GM23338 (cell line): ENCODE measurements around the gene GRIK4. TPM values are rescaled to one million over a fixed set of nuclear protein-coding genes. Genes with fewer than 3 reads are reported as not detected.

ENCODE experiments used
- ATAC-seq: fragments of 200-7000 bp; cut with Tn5 transposase; 3 replicates; pipeline ENCODE4 v1.9.1; 2020
- DNase-seq: peaks from one replicate; pipeline ENCODE4 v3.0.0-alpha.2; 2015; ENCODE audit warnings: low spot score
- H2AFZ ChIP-seq: fragments of 200-600 bp; sonication (generic); 2 replicates; pipeline ENCODE4 v1.8.0; 2016; ENCODE audit warnings: antibody characterized with exemption, mild to moderate bottlenecking, moderate library complexity
- H3F3A ChIP-seq: fragments of 200-600 bp; sonication (generic); replicated peaks from 2 replicates; pipeline ENCODE4 v1.8.0; 2017; ENCODE audit warnings: antibody characterized with exemption, mixed run types, low read depth
- H3K27ac ChIP-seq: fragments of 200-600 bp; sonication (generic); 2 replicates; pipeline ENCODE4 v1.6.1; 2016; ENCODE audit warnings: low read depth
- H3K27me3 ChIP-seq: fragments of 200-600 bp; sonication (generic); 2 replicates; pipeline ENCODE4 v1.8.0; 2016; ENCODE audit warnings: mild to moderate bottlenecking, mixed run types, moderate library complexity; ENCODE audit not compliant: insufficient read depth
- H3K36me3 ChIP-seq: fragments of 200-600 bp; sonication (generic); 2 replicates; pipeline ENCODE4 v1.8.0; 2016; ENCODE audit warnings: mild to moderate bottlenecking; ENCODE audit not compliant: insufficient read depth
- H3K4me1 ChIP-seq: fragments of 200-600 bp; sonication (generic); 2 replicates; pipeline ENCODE4 v1.8.0; 2016; ENCODE audit warnings: mild to moderate bottlenecking, moderate library complexity; ENCODE audit not compliant: insufficient read depth
- H3K4me2 ChIP-seq: fragments of 200-600 bp; sonication (generic); 2 replicates; pipeline ENCODE4 v1.7.1; 2017; ENCODE audit warnings: mixed run types
- H3K4me3 ChIP-seq: fragments of 200-600 bp; sonication (generic); 2 replicates; pipeline ENCODE4 v1.6.1; 2016; ENCODE audit warnings: mixed run types
- H3K79me2 ChIP-seq: fragments of 200-600 bp; sonication (generic); replicated peaks from 2 replicates; pipeline ENCODE4 v1.8.0; 2017; ENCODE audit warnings: mild to moderate bottlenecking; ENCODE audit not compliant: insufficient read depth
- H3K9me2 ChIP-seq: fragments of 200-600 bp; sonication (generic); 2 replicates; pipeline ENCODE4 v1.8.0; 2017; ENCODE audit not compliant: insufficient read depth
- H4K20me1 ChIP-seq: fragments of 200-600 bp; sonication (generic); replicated peaks from 2 replicates; pipeline ENCODE4 v1.8.0; 2017; ENCODE audit warnings: mild to moderate bottlenecking; ENCODE audit not compliant: insufficient read depth
- H3K27ac Mint-ChIP-seq: 2 replicates; pipeline ENCODE4 v1.8.0; 2020; ENCODE audit warnings: inconsistent platforms, mild to moderate bottlenecking, moderate library complexity, mixed read lengths
- H3K27me3 Mint-ChIP-seq: 3 replicates; pipeline ENCODE4 v1.8.0; 2022; ENCODE audit warnings: low read depth, mild to moderate bottlenecking, moderate library complexity, mixed read lengths, inconsistent platforms; ENCODE audit not compliant: insufficient read depth, poor library complexity
- H3K36me3 Mint-ChIP-seq: 3 replicates; pipeline ENCODE4 v1.8.0; 2021; ENCODE audit warnings: low read depth, mild to moderate bottlenecking, inconsistent platforms, moderate library complexity, mixed read lengths
- H3K4me1 Mint-ChIP-seq: 3 replicates; pipeline ENCODE4 v1.8.0; 2020; ENCODE audit warnings: mild to moderate bottlenecking, inconsistent platforms, mixed read lengths
- H3K4me3 Mint-ChIP-seq: 3 replicates; pipeline ENCODE4 v1.8.0; 2021; ENCODE audit warnings: moderate library complexity, mild to moderate bottlenecking, inconsistent platforms, mixed read lengths
- H3K9me3 Mint-ChIP-seq: 3 replicates; pipeline ENCODE4 v1.8.0; 2020; ENCODE audit warnings: moderate library complexity, mild to moderate bottlenecking, inconsistent platforms, mixed read lengths
- CREB1 ChIP-seq: fragments of 250-450 bp; sonication (Bioruptor Pico); IDR thresholded peaks from 2 replicates; pipeline ENCODE4 v1.5.0; 2020; ENCODE audit warnings: low read depth, mild to moderate bottlenecking, moderate library complexity
- EZH2 ChIP-seq: fragments of 200-600 bp; sonication (generic); IDR thresholded peaks from one replicate; pipeline ENCODE4 v1.8.0; 2017; ENCODE audit warnings: antibody characterized with exemption, mild to moderate bottlenecking, low read depth; ENCODE audit not compliant: unreplicated experiment
- EZH2phosphoT487 ChIP-seq: fragments of 200-600 bp; sonication (generic); IDR thresholded peaks from one replicate; pipeline ENCODE4 v1.8.1; 2018; ENCODE audit warnings: antibody characterized with exemption; ENCODE audit not compliant: unreplicated experiment
- JUNB ChIP-seq: IDR thresholded peaks from one replicate; pipeline ENCODE4 v1.6.1; 2016; ENCODE audit warnings: antibody characterized with exemption; ENCODE audit not compliant: unreplicated experiment
- NANOG ChIP-seq: IDR thresholded peaks from 2 replicates; pipeline ENCODE4 v1.6.1; 2016; ENCODE audit warnings: antibody characterized with exemption, borderline replicate concordance
- POLR2AphosphoS5 ChIP-seq: IDR thresholded peaks from 2 replicates; pipeline ENCODE4 v1.6.1; 2016; ENCODE audit warnings: antibody characterized with exemption, low read depth
- STAT1 ChIP-seq: IDR thresholded peaks from one replicate; pipeline ENCODE4 v1.6.1; 2016; ENCODE audit warnings: antibody characterized with exemption; ENCODE audit not compliant: unreplicated experiment
- ZNF114 ChIP-seq: fragments of 250-450 bp; sonication (Bioruptor Pico); IDR thresholded peaks from 2 replicates; pipeline ENCODE4 v1.5.0; 2020; ENCODE audit warnings: mild to moderate bottlenecking, moderate library complexity
- ZNF331 ChIP-seq: fragments of 250-450 bp; sonication (Bioruptor Pico); IDR thresholded peaks from 2 replicates; pipeline ENCODE4 v1.5.0; 2020; ENCODE audit warnings: low read depth, mild to moderate bottlenecking, moderate library complexity
- polyA plus RNA-seq: library from polyadenylated mRNA; unstranded; fragments of >200 nt; fragmentation: Nextera tagmentation; extraction: Ambion mirVana; gene quantifications from 2 replicates; pipeline ENCODE4 v1.2.1, GENCODE V29; 2016
- total RNA-seq: library from RNA; depleted of rRNA; stranded (reverse); fragments of >200 nt; shearing (Covaris generic); gene quantifications from 2 replicates; pipeline ENCODE4 v1.2.3, GENCODE V29; 2014
- TF ChIP-seq, protein P1 (sequence below): fragments of 250-450 bp; sonication (Bioruptor Pico); IDR thresholded peaks from 2 replicates; pipeline ENCODE4 v1.5.0; 2020; ENCODE audit warnings: mild to moderate bottlenecking, moderate library complexity
- TF ChIP-seq, protein P2 (sequence below): IDR thresholded peaks from one replicate; pipeline ENCODE4 v1.6.1; 2018; ENCODE audit warnings: antibody characterized with exemption; ENCODE audit not compliant: unreplicated experiment
- TF ChIP-seq, protein P3 (sequence below), 2 experiments: fragments of 200-600 bp in 1 of 2; sonication (generic) in 1 of 2; conservative IDR thresholded peaks; 2 replicates each; pipeline versions ENCODE4 v1.5.1 to v1.6.1; 2016 to 2017; ENCODE audit warnings: antibody characterized with exemption in 2 of 2, low read depth in 2 of 2, mild to moderate bottlenecking in 2 of 2, moderate library complexity in 1 of 2
- TF ChIP-seq, protein P4 (sequence below): IDR thresholded peaks from 2 replicates; pipeline ENCODE4 v1.6.1; 2016; ENCODE audit warnings: antibody characterized with exemption

Gene GRIK4
- total and polyA plus RNA-seq, 2 experiments from 2014 or later = 0.63 to 2.2 TPM

DNA sequence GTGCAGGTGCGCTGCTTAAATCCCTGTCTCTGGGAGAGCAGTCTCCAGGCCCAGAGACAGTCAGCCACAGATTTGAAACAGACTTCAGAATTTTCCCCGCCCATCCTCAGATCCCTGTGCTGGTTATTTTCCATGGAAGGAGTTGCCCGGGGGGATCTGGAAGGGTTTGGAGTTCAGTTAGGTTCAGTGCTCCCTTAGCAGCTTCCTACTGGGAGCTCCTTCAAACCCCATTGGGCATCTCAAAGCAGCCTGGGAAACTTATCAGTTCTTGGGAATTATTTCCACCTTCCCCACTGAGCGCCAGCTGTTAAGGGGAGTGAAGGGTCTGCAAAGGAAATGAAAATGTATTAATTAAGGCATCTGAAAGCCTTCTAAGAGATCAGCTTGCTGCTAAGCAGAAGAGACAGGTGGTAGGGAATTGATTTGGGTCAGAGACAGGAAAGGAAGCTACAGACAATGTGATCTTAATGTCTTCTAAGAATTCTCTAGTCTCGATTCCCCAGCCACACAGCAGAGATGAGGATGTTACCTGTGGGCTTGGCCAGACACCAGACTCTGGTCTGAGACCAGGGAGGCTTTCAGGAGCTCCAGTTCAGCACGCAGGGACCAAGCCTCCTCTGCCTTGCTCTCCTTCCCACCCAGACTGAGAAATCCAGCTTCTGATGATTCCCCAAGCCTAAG lies 406.2 kb downstream of the GRIK4 start:
- Mint-ChIP-seq H3K4me3 (no peak overlapping the region), H3K27me3 (peaks cover 3% of the 10 kb centered on the region), H3K36me3 (no peaks in the 10 kb centered on the region), H3K27ac (no peak overlapping the region), H3K9me3 (no peaks in the 10 kb centered on the region; the same call in 2 of the 3 replicates), H3K4me1 (peaks cover 5% of the 10 kb centered on the region; the same call in 2 of the 3 replicates)
- Histone ChIP-seq H4K20me1 (no peaks in the 10 kb centered on the region), H3K4me2 (no peak overlapping the region), H2AFZ (no peak overlapping the region), H3K9me2 (no peaks in the 10 kb centered on the region), H3K27me3 (no peaks in the 10 kb centered on the region), H3F3A (no peaks in the 10 kb centered on the region), H3K79me2 (no peaks in the 10 kb centered on the region), H3K27ac (no peak overlapping the region), H3K36me3 (no peaks in the 10 kb centered on the region), H3K4me3 (no peak overlapping the region), H3K4me1 (no peaks in the 10 kb centered on the region)
- DNase-seq (no peak), ATAC-seq (no peak; the same call in 2 of the 3 replicates)
- TF ChIP-seq ZNF114 (no peak), POLR2AphosphoS5 (no peak), EZH2 (no peak), ZNF331 (no peak), NANOG (no peak), EZH2phosphoT487 (no peak), STAT1 (no peak), JUNB (no peak), CREB1 (CRISPR knock-in tag) (no peak)
- TF ChIP-seq, protein P1, sequence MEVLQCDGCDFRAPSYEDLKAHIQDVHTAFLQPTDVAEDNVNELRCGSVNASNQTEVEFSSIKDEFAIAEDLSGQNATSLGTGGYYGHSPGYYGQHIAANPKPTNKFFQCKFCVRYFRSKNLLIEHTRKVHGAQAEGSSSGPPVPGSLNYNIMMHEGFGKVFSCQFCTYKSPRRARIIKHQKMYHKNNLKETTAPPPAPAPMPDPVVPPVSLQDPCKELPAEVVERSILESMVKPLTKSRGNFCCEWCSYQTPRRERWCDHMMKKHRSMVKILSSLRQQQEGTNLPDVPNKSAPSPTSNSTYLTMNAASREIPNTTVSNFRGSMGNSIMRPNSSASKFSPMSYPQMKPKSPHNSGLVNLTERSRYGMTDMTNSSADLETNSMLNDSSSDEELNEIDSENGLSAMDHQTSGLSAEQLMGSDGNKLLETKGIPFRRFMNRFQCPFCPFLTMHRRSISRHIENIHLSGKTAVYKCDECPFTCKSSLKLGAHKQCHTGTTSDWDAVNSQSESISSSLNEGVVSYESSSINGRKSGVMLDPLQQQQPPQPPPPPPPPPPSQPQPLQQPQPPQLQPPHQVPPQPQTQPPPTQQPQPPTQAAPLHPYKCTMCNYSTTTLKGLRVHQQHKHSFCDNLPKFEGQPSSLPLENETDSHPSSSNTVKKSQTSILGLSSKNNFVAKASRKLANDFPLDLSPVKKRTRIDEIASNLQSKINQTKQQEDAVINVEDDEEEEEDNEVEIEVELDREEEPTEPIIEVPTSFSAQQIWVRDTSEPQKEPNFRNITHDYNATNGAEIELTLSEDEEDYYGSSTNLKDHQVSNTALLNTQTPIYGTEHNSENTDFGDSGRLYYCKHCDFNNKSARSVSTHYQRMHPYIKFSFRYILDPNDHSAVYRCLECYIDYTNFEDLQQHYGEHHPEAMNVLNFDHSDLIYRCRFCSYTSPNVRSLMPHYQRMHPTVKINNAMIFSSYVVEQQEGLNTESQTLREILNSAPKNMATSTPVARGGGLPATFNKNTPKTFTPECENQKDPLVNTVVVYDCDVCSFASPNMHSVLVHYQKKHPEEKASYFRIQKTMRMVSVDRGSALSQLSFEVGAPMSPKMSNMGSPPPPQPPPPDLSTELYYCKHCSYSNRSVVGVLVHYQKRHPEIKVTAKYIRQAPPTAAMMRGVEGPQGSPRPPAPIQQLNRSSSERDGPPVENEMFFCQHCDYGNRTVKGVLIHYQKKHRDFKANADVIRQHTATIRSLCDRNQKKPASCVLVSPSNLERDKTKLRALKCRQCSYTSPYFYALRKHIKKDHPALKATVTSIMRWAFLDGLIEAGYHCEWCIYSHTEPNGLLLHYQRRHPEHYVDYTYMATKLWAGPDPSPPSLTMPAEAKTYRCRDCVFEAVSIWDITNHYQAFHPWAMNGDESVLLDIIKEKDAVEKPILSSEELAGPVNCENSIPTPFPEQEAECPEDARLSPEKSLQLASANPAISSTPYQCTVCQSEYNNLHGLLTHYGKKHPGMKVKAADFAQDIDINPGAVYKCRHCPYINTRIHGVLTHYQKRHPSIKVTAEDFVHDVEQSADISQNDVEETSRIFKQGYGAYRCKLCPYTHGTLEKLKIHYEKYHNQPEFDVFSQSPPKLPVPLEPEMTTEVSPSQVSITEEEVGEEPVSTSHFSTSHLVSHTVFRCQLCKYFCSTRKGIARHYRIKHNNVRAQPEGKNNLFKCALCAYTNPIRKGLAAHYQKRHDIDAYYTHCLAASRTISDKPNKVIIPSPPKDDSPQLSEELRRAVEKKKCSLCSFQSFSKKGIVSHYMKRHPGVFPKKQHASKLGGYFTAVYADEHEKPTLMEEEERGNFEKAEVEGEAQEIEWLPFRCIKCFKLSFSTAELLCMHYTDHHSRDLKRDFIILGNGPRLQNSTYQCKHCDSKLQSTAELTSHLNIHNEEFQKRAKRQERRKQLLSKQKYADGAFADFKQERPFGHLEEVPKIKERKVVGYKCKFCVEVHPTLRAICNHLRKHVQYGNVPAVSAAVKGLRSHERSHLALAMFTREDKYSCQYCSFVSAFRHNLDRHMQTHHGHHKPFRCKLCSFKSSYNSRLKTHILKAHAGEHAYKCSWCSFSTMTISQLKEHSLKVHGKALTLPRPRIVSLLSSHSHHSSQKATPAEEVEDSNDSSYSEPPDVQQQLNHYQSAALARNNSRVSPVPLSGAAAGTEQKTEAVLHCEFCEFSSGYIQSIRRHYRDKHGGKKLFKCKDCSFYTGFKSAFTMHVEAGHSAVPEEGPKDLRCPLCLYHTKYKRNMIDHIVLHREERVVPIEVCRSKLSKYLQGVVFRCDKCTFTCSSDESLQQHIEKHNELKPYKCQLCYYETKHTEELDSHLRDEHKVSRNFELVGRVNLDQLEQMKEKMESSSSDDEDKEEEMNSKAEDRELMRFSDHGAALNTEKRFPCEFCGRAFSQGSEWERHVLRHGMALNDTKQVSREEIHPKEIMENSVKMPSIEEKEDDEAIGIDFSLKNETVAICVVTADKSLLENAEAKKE (CRISPR knock-in tag) = no peak
- TF ChIP-seq, protein P2, sequence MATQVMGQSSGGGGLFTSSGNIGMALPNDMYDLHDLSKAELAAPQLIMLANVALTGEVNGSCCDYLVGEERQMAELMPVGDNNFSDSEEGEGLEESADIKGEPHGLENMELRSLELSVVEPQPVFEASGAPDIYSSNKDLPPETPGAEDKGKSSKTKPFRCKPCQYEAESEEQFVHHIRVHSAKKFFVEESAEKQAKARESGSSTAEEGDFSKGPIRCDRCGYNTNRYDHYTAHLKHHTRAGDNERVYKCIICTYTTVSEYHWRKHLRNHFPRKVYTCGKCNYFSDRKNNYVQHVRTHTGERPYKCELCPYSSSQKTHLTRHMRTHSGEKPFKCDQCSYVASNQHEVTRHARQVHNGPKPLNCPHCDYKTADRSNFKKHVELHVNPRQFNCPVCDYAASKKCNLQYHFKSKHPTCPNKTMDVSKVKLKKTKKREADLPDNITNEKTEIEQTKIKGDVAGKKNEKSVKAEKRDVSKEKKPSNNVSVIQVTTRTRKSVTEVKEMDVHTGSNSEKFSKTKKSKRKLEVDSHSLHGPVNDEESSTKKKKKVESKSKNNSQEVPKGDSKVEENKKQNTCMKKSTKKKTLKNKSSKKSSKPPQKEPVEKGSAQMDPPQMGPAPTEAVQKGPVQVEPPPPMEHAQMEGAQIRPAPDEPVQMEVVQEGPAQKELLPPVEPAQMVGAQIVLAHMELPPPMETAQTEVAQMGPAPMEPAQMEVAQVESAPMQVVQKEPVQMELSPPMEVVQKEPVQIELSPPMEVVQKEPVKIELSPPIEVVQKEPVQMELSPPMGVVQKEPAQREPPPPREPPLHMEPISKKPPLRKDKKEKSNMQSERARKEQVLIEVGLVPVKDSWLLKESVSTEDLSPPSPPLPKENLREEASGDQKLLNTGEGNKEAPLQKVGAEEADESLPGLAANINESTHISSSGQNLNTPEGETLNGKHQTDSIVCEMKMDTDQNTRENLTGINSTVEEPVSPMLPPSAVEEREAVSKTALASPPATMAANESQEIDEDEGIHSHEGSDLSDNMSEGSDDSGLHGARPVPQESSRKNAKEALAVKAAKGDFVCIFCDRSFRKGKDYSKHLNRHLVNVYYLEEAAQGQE = no peak
- TF ChIP-seq, protein P3, sequence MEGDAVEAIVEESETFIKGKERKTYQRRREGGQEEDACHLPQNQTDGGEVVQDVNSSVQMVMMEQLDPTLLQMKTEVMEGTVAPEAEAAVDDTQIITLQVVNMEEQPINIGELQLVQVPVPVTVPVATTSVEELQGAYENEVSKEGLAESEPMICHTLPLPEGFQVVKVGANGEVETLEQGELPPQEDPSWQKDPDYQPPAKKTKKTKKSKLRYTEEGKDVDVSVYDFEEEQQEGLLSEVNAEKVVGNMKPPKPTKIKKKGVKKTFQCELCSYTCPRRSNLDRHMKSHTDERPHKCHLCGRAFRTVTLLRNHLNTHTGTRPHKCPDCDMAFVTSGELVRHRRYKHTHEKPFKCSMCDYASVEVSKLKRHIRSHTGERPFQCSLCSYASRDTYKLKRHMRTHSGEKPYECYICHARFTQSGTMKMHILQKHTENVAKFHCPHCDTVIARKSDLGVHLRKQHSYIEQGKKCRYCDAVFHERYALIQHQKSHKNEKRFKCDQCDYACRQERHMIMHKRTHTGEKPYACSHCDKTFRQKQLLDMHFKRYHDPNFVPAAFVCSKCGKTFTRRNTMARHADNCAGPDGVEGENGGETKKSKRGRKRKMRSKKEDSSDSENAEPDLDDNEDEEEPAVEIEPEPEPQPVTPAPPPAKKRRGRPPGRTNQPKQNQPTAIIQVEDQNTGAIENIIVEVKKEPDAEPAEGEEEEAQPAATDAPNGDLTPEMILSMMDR (conservative IDR thresholded peaks at IDR 0.05; ENCODE audit: low read depth in 2 of 2) = no peak
- TF ChIP-seq, protein P4, sequence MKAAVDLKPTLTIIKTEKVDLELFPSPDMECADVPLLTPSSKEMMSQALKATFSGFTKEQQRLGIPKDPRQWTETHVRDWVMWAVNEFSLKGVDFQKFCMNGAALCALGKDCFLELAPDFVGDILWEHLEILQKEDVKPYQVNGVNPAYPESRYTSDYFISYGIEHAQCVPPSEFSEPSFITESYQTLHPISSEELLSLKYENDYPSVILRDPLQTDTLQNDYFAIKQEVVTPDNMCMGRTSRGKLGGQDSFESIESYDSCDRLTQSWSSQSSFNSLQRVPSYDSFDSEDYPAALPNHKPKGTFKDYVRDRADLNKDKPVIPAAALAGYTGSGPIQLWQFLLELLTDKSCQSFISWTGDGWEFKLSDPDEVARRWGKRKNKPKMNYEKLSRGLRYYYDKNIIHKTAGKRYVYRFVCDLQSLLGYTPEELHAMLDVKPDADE = no peak
